ENCODE data around the gene MAP7D3.

The MAP7D3 gene

DNA sequence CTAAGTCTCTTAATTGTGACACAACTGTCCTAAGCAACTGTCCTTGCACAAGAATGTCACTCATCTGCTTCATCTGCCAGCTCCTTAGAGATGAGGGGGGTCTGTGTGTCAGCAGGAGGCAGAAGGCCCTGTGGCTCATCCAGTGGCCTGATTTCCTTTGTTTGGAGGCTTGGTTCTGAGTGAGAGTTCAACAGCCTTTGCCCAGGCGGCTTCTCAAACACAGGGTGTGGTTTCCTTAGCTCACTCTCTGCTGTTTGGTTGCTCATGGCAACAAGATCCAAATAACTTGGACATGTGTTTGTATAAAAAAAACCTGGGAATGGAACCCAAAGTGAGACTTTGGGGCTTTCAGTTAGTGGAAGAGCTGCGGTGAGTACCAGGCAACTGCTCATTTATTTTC, 46.6 kb downstream of the MAP7D3 start:
- Histone ChIP-seq H3K4me3 (ENCODE audit: low read length) (peak overlapping the region; percentile 83), H3K9ac (ENCODE audit: low read length) (peak overlapping the region; percentile 92), H3K36me3 (ENCODE audit: control insufficient read depth, insufficient read depth, low read length, severe bottlenecking) (peaks cover 30% of the 10 kb centered on the region), H3K27me3 (replicated peaks; ENCODE audit: control insufficient read depth, insufficient read depth, low read length) (no peaks in the 10 kb centered on the region), H3K4me1 (ENCODE audit: control insufficient read depth, insufficient read depth, low read length) (peaks cover 76% of the 10 kb centered on the region), H3K9me3 (ENCODE audit: control insufficient read depth, low read length) (no peaks in the 10 kb centered on the region)
- peak; percentile 70 for DNase-seq (ENCODE audit: low read depth)

DNA sequence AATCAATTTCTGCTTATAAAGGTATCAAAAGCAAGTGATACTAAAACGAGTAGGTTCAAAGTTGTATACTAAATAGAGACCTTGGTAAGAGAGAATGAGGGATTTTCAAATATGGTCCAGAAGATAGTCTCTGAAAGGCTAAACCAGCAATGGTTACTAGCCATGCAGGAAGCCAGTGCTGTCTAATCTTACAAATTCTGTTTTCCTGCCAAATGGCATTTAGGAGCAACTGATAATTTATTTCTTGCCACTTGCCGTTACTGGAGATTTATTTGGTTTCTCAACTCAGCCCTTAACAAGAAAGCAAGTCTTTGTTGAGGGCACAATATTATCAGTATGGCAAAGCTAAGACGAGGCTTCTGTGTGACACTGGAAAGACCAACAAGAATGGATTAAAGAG, 47.2 kb downstream of the MAP7D3 start:
- Histone ChIP-seq H3K9me3 (ENCODE audit: control insufficient read depth, low read length) (no peaks in the 10 kb centered on the region), H3K9ac (ENCODE audit: low read length) (peak overlapping the region; percentile 92), H3K4me3 (ENCODE audit: low read length) (peak overlapping the region; percentile 83), H3K4me1 (ENCODE audit: control insufficient read depth, insufficient read depth, low read length) (peaks cover 77% of the 10 kb centered on the region), H3K27me3 (replicated peaks; ENCODE audit: control insufficient read depth, insufficient read depth, low read length) (no peaks in the 10 kb centered on the region), H3K36me3 (ENCODE audit: control insufficient read depth, insufficient read depth, low read length, severe bottlenecking) (peaks cover 26% of the 10 kb centered on the region)
- DNase-seq (ENCODE audit: low read depth), result no peak

DNA sequence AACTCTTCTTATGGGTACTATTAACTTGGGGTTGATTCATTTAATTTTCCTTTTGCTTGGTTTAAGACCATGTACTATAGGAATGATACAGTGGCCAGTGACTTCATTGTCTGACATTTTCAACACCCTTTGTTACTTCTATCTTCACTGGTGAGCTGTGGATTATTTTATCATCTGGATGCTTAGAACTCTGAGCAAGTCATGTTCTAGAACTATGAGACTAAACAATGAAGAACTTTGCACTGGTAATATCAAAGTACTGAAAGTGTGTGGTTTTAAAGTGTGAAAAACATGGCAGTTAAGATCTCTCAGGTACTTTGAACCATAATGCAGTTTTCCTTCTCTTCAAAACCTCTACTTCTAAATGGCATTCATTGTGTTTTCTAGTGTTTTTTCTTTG, 47.8 kb downstream of the MAP7D3 start:
- no peak for DNase-seq (ENCODE audit: low read depth)
- Histone ChIP-seq H3K9ac (ENCODE audit: low read length) (peak overlapping the region; percentile 92), H3K4me1 (ENCODE audit: control insufficient read depth, insufficient read depth, low read length) (peaks cover 75% of the 10 kb centered on the region), H3K27me3 (replicated peaks; ENCODE audit: control insufficient read depth, insufficient read depth, low read length) (no peaks in the 10 kb centered on the region), H3K36me3 (ENCODE audit: control insufficient read depth, insufficient read depth, low read length, severe bottlenecking) (peaks cover 24% of the 10 kb centered on the region), H3K4me3 (ENCODE audit: low read length) (peak overlapping the region; percentile 42), H3K9me3 (ENCODE audit: control insufficient read depth, low read length) (no peaks in the 10 kb centered on the region)

DNA sequence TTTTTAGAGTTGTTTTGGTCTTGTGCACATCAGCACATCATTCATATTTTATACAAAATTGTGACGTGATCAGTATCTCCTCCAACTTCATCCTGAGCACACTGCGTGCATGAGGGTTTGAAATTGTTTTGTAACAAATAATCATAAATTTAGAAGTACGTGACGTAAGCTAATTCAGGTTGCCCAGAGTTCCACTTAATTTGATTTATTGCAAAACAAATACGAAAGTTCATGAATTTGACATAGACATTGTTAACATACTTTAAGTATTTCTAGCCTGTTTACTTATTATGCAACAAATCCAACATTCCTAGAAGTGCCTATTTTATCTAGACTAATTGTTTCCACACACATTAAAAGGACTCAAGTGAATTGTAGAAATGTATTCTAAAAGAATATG, 48.3 kb downstream of the MAP7D3 start:
- H3K36me3 ChIP-seq (ENCODE audit: control insufficient read depth, insufficient read depth, low read length, severe bottlenecking), result peaks cover 19% of the 10 kb centered on the region
- H3K9ac ChIP-seq (ENCODE audit: low read length), result peak overlapping the region; percentile 92
- DNase-seq (ENCODE audit: low read depth), result peak; percentile 71
- peaks cover 69% of the 10 kb centered on the region for H3K4me1 ChIP-seq (ENCODE audit: control insufficient read depth, insufficient read depth, low read length)
- H3K4me3 ChIP-seq (ENCODE audit: low read length), result no peak overlapping the region
- H3K9me3 ChIP-seq (ENCODE audit: control insufficient read depth, low read length), result no peaks in the 10 kb centered on the region
- no peaks in the 10 kb centered on the region for H3K27me3 ChIP-seq (replicated peaks; ENCODE audit: control insufficient read depth, insufficient read depth, low read length)

DNA sequence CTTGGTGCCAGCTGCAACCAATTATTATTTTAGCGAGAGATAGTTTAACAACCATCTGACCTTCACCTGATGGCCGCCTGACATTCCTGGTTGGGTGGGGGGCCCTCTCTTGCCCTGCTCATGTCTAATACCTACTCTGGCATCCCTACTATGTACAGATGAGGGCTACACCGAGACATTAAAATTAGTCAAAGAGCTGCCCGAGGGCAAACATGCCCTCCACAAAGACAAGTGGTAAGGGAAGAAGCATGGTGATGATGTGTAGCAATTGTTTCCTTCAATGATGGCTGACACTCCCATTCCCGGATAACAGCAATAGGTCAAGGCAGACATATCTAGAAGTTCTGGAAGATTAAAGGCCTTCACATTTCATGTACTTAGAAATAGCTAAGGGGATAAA, 49.6 kb downstream of the MAP7D3 start:
- no peaks in the 10 kb centered on the region for H3K27me3 ChIP-seq (replicated peaks; ENCODE audit: control insufficient read depth, insufficient read depth, low read length)
- peak overlapping the region; percentile 59 for H3K9ac ChIP-seq (ENCODE audit: low read length)
- peaks cover 67% of the 10 kb centered on the region for H3K4me1 ChIP-seq (ENCODE audit: control insufficient read depth, insufficient read depth, low read length)
- H3K9me3 ChIP-seq (ENCODE audit: control insufficient read depth, low read length), result no peaks in the 10 kb centered on the region
- no peak for DNase-seq (ENCODE audit: low read depth)
- peaks cover 6% of the 10 kb centered on the region for H3K36me3 ChIP-seq (ENCODE audit: control insufficient read depth, insufficient read depth, low read length, severe bottlenecking)
- no peak overlapping the region for H3K4me3 ChIP-seq (ENCODE audit: low read length)

DNA sequence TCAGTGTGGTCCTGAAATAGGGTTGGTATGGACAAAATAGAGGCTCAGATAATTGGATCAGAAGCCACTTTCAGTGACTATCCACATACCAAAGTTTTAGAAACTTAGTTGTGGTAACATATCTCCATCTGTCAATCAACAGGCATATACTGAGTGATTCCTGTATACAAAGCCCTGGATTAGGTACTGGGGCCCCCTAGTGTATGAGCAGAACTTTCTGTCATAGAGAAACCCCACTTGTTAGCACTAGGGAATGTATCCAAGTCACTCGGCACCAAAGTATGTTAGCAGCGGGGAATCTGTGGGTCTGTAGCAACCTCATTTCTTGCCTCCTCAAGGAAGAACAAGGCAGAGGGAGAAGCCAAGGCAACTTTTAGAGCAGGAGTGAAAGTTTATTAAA, 50.7 kb downstream of the MAP7D3 start:
- Histone ChIP-seq H3K27me3 (replicated peaks; ENCODE audit: control insufficient read depth, insufficient read depth, low read length) (no peaks in the 10 kb centered on the region), H3K9ac (ENCODE audit: low read length) (peak overlapping the region; percentile 59), H3K36me3 (ENCODE audit: control insufficient read depth, insufficient read depth, low read length, severe bottlenecking) (no peaks in the 10 kb centered on the region), H3K4me3 (ENCODE audit: low read length) (no peak overlapping the region), H3K9me3 (ENCODE audit: control insufficient read depth, low read length) (no peaks in the 10 kb centered on the region), H3K4me1 (ENCODE audit: control insufficient read depth, insufficient read depth, low read length) (peaks cover 76% of the 10 kb centered on the region)
- peak; percentile 55 for DNase-seq (ENCODE audit: low read depth)

DNA sequence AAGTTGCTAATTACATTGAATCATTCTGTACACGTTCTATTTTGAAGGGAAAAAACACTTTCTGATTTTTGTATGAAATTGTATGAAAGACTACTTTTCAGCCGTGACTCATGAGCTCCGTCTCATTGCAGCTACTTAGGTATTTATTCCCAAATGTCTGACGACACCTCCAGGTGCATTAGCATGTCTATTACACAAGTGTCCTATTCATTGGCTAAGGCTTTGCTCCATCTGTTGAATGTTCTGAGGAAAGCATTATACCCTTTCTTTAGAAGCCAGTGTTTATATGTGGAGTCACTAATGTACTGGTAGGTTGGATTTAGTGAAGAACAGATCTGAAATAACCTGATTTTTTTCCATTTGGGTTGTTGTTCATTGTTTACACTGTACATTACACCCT, 51.8 kb downstream of the MAP7D3 start:
- Histone ChIP-seq H3K27me3 (replicated peaks; ENCODE audit: control insufficient read depth, insufficient read depth, low read length) (no peaks in the 10 kb centered on the region), H3K9me3 (ENCODE audit: control insufficient read depth, low read length) (no peaks in the 10 kb centered on the region), H3K4me1 (ENCODE audit: control insufficient read depth, insufficient read depth, low read length) (peaks cover 74% of the 10 kb centered on the region), H3K4me3 (ENCODE audit: low read length) (no peak overlapping the region), H3K9ac (ENCODE audit: low read length) (peak overlapping the region; percentile 59), H3K36me3 (ENCODE audit: control insufficient read depth, insufficient read depth, low read length, severe bottlenecking) (peaks cover 4% of the 10 kb centered on the region)
- DNase-seq (ENCODE audit: low read depth), result no peak

DNA sequence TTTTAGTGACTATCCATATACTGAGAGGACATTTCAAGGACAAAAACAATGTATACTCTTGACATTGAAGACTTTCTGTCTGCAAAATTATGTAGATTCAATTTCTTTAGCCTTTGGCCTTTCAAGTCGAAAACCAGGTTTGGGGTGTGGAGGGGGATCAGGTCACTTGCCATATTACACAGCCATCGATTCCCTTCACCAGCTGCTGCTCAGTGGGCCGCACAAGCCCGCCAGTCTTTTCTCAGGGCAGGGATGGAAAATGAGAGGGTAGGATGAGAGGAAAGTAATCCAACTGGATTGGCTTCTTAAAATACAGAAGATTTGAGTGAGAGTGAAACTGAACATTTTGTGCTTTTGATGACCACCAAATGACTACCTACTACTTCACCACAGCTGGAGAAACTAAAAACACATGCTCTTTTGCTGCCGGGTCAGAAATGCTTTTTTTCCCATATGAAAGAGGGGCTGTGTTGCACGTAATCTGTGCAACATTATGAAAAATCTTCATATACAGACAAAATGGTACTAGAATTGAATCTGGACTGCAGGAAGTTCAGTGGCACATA, 52.4 kb downstream of the MAP7D3 start:
- no peak for DNase-seq (ENCODE audit: low read depth)
- Histone ChIP-seq H3K9ac (ENCODE audit: low read length) (no peak overlapping the region), H3K36me3 (ENCODE audit: control insufficient read depth, insufficient read depth, low read length, severe bottlenecking) (peaks cover 7% of the 10 kb centered on the region), H3K9me3 (ENCODE audit: control insufficient read depth, low read length) (no peaks in the 10 kb centered on the region), H3K4me1 (ENCODE audit: control insufficient read depth, insufficient read depth, low read length) (peaks cover 74% of the 10 kb centered on the region), H3K27me3 (replicated peaks; ENCODE audit: control insufficient read depth, insufficient read depth, low read length) (no peaks in the 10 kb centered on the region), H3K4me3 (ENCODE audit: low read length) (no peak overlapping the region)

DNA sequence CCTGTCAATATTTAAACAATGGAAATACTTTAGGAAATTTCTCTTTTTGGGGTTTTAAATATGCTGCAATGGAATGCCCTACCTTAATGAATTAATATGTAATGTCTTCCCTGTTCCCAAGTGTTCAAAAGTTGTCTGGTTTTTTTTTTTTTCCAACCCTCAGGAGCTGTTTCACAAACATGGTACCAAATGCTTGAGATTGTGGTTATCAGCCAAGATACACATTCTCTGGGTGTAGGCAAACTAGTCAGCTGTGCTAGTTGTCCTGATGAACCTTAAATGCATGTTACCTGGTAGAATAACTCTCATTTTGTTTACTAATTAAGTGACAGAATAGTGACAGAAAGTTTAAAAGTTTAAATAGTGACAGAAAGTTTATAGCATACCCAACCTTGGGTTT, 53.2 kb downstream of the MAP7D3 start:
- Histone ChIP-seq H3K9ac (ENCODE audit: low read length) (peak overlapping the region; percentile 60), H3K27me3 (replicated peaks; ENCODE audit: control insufficient read depth, insufficient read depth, low read length) (no peaks in the 10 kb centered on the region), H3K4me1 (ENCODE audit: control insufficient read depth, insufficient read depth, low read length) (peaks cover 74% of the 10 kb centered on the region), H3K9me3 (ENCODE audit: control insufficient read depth, low read length) (no peaks in the 10 kb centered on the region), H3K36me3 (ENCODE audit: control insufficient read depth, insufficient read depth, low read length, severe bottlenecking) (peaks cover 7% of the 10 kb centered on the region), H3K4me3 (ENCODE audit: low read length) (peak overlapping the region; percentile 31)
- DNase-seq (ENCODE audit: low read depth), result no peak

DNA sequence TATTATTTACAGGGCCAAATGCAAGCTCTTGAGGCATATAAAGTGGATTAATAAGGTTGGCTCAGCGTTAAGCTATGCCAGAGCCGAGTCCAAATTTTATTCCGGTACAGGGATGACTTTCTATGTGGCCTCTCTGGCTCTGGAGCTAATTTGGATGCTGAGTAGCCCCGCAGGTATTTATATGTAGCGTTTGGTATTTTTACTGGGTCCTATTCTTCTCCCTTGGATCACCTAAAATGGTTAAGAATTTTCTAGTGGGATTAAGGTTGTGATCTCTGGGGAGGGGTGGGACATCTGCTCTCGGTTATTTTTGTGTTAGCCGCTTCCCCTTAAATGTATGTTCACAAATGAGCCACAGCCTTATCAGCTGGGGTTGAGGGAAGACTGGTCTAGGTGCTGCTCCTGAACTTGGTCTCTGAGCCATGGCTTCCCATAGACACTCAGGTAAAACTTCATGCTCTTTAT, 54.5 kb downstream of the MAP7D3 start:
- peak overlapping the region; percentile 31 for H3K4me3 ChIP-seq (ENCODE audit: low read length)
- peak overlapping the region; percentile 60 for H3K9ac ChIP-seq (ENCODE audit: low read length)
- peak; percentile 47 for DNase-seq (ENCODE audit: low read depth)
- H3K4me1 ChIP-seq (ENCODE audit: control insufficient read depth, insufficient read depth, low read length), result peaks cover 76% of the 10 kb centered on the region
- no peaks in the 10 kb centered on the region for H3K9me3 ChIP-seq (ENCODE audit: control insufficient read depth, low read length)
- H3K36me3 ChIP-seq (ENCODE audit: control insufficient read depth, insufficient read depth, low read length, severe bottlenecking), result peaks cover 7% of the 10 kb centered on the region
- H3K27me3 ChIP-seq (replicated peaks; ENCODE audit: control insufficient read depth, insufficient read depth, low read length), result no peaks in the 10 kb centered on the region

DNA sequence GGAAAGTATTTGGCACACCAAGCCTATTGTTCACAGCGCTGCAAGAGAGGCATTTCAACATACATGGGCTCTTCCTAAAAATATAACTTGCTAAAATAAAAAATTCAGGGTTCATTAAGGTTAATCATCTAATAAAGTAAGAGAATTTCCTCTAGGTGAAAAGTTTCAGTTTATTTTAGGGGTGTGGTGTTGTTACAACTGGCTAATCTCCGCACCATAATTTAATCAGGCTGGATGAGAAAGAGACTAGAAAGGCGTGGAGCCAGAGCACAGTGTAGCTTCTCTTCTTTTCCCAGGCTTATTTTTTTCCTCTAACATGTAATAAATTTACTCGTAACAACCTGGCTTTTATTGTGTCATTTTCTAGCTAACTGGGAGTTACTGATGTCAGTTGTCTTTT, 56.0 kb downstream of the MAP7D3 start:
- no peak overlapping the region for H3K4me3 ChIP-seq (ENCODE audit: low read length)
- H3K27me3 ChIP-seq (replicated peaks; ENCODE audit: control insufficient read depth, insufficient read depth, low read length), result no peaks in the 10 kb centered on the region
- H3K4me1 ChIP-seq (ENCODE audit: control insufficient read depth, insufficient read depth, low read length), result peaks cover 75% of the 10 kb centered on the region
- peaks cover 16% of the 10 kb centered on the region for H3K36me3 ChIP-seq (ENCODE audit: control insufficient read depth, insufficient read depth, low read length, severe bottlenecking)
- DNase-seq (ENCODE audit: low read depth), result no peak
- peak overlapping the region; percentile 52 for H3K9ac ChIP-seq (ENCODE audit: low read length)
- H3K9me3 ChIP-seq (ENCODE audit: control insufficient read depth, low read length), result no peaks in the 10 kb centered on the region

DNA sequence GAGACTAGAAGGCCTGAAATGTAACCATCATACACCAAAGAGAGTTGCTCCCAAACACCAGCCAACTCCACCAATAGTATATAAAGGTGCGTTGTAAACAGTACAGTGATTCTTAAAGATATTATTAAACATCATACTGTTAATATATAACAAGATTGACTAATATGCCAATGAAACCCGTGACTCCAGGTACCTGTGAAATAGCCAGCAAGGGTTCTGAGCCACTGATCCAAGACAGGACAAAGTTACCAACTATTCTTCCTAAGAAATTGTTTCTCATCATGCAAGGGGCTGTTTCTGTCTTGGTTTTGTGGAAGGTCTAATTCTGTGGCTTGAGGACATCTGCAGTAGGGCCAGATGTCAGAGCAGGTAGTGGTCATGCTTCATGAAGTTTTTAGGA, 56.7 kb downstream of the MAP7D3 start:
- H3K9ac ChIP-seq (ENCODE audit: low read length), result no peak overlapping the region
- H3K4me1 ChIP-seq (ENCODE audit: control insufficient read depth, insufficient read depth, low read length), result peaks cover 67% of the 10 kb centered on the region
- H3K27me3 ChIP-seq (replicated peaks; ENCODE audit: control insufficient read depth, insufficient read depth, low read length), result no peaks in the 10 kb centered on the region
- H3K4me3 ChIP-seq (ENCODE audit: low read length), result no peak overlapping the region
- DNase-seq (ENCODE audit: low read depth), result no peak
- no peaks in the 10 kb centered on the region for H3K9me3 ChIP-seq (ENCODE audit: control insufficient read depth, low read length)
- H3K36me3 ChIP-seq (ENCODE audit: control insufficient read depth, insufficient read depth, low read length, severe bottlenecking), result peaks cover 16% of the 10 kb centered on the region

Data from adipocyte (in vitro differentiated cells).